Activated naive CD8-positive, alpha-beta T cell (primary cell): Measurements from ENCODE around the gene BDKRB2.

Source experiments
- H3K27ac Mint-ChIP-seq: one replicate; pipeline ENCODE4 v1.8.0; 2021; ENCODE audit warnings: mixed read lengths
- H3K27me3 Mint-ChIP-seq: one replicate; pipeline ENCODE4 v1.8.0; 2021; ENCODE audit warnings: mixed read lengths
- H3K36me3 Mint-ChIP-seq: one replicate; pipeline ENCODE4 v1.8.0; 2021; ENCODE audit warnings: mixed read lengths
- H3K4me1 Mint-ChIP-seq: one replicate; pipeline ENCODE4 v1.8.0; 2021; ENCODE audit warnings: low read depth, mixed read lengths
- H3K4me3 Mint-ChIP-seq: one replicate; pipeline ENCODE4 v1.8.0; 2021; ENCODE audit warnings: mild to moderate bottlenecking, mixed read lengths
- H3K9me3 Mint-ChIP-seq: one replicate; pipeline ENCODE4 v1.8.0; 2021; ENCODE audit warnings: low read depth, mixed read lengths

BDKRB2 gene

DNA sequence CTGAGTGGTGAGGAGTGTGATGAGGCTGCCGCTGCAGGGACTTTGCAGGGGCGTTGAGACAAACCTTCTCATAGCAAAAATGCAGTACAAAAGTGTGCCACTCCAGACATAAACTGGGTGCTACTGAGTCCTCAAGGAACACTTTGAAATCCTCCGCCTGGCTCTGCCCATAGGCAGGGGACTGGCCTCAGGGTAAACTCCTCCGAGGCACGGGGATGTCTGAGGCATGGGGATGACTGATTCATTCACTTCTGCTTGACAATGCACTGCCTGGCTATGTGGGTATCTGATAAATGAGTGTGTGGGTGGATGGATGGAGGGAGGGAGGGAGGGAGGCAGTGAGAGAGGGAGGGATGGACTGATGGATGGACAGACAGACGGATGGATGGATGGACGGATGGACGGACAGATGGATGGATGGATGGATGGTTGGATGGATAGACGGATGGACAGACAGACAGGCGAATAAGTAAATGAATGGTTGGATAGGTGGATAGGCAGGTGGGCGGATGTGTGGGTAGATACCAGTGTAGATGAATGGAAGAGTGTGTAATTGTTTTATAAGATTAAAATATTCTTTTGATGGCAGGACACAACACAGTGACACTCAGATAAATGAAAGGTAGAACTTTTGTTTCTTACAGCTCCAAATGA is 2.1 kb upstream of the BDKRB2 start:
- Mint-ChIP-seq H3K36me3 (no peaks in the 10 kb centered on the region), H3K9me3 (no peaks in the 10 kb centered on the region), H3K27ac (no peak overlapping the region), H3K27me3 (peaks cover 22% of the 10 kb centered on the region), H3K4me3 (no peak overlapping the region), H3K4me1 (peaks cover 15% of the 10 kb centered on the region)

GRCh38 chr14:96203116-96203515 is 1.5 kb upstream of the BDKRB2 start:
- Mint-ChIP-seq H3K4me3 (no peak overlapping the region), H3K36me3 (no peaks in the 10 kb centered on the region), H3K27ac (peak overlapping the region; percentile 41), H3K4me1 (peaks cover 15% of the 10 kb centered on the region), H3K27me3 (peaks cover 22% of the 10 kb centered on the region), H3K9me3 (no peaks in the 10 kb centered on the region)

- H3K27me3 Mint-ChIP-seq = peaks cover 22% of the 10 kb centered on the region
- peaks cover 11% of the 10 kb centered on the region for H3K4me1 Mint-ChIP-seq
- H3K9me3 Mint-ChIP-seq = no peaks in the 10 kb centered on the region
- H3K36me3 Mint-ChIP-seq = no peaks in the 10 kb centered on the region
- no peak overlapping the region for H3K27ac Mint-ChIP-seq
- H3K4me3 Mint-ChIP-seq = no peak overlapping the region
Measured at GRCh38 chr14:96203635-96204034, 1.0 kb upstream of the BDKRB2 start.

GRCh38 chr14:96205059-96205977 is 679 bp downstream of the BDKRB2 start:
- H3K4me1 Mint-ChIP-seq = peaks cover 4% of the 10 kb centered on the region
- H3K27ac Mint-ChIP-seq = no peak overlapping the region
- H3K4me3 Mint-ChIP-seq = no peak overlapping the region
- no peaks in the 10 kb centered on the region for H3K36me3 Mint-ChIP-seq
- H3K27me3 Mint-ChIP-seq = peaks cover 25% of the 10 kb centered on the region
- no peaks in the 10 kb centered on the region for H3K9me3 Mint-ChIP-seq

DNA sequence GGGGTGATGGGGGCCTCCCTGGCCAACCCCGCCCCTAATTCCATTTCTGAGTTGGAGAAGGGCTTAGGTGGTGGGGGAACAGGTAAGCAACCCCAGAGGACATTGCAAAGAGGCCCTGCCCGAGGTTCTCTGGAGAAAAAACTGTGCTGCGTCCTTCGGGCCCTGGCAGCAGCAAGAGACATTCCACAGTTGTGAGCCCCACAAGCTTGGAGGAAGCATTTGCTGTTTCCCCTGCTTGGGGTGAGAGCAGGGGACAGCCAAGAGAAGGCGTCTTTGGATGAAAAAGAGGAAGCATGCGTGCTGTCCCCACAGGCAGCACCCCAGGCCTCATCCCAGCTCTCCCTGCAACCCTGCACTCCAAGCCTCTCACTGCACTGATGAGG is 1.3 kb downstream of the BDKRB2 start:
- Mint-ChIP-seq H3K4me3 (no peak overlapping the region), H3K27me3 (peaks cover 25% of the 10 kb centered on the region), H3K9me3 (no peaks in the 10 kb centered on the region), H3K36me3 (no peaks in the 10 kb centered on the region), H3K4me1 (peaks cover 4% of the 10 kb centered on the region), H3K27ac (no peak overlapping the region)

GRCh38 chr14:96206461-96206860 is 1.8 kb downstream of the BDKRB2 start:
- no peaks in the 10 kb centered on the region for H3K9me3 Mint-ChIP-seq
- no peak overlapping the region for H3K4me3 Mint-ChIP-seq
- H3K36me3 Mint-ChIP-seq = no peaks in the 10 kb centered on the region
- peaks cover 25% of the 10 kb centered on the region for H3K27me3 Mint-ChIP-seq
- H3K27ac Mint-ChIP-seq = no peak overlapping the region
- peaks cover 4% of the 10 kb centered on the region for H3K4me1 Mint-ChIP-seq

GRCh38 chr14:96207686-96208085 is 3.0 kb downstream of the BDKRB2 start:
- peaks cover 4% of the 10 kb centered on the region for H3K9me3 Mint-ChIP-seq
- H3K36me3 Mint-ChIP-seq = no peaks in the 10 kb centered on the region
- H3K4me3 Mint-ChIP-seq = no peak overlapping the region
- H3K27ac Mint-ChIP-seq = no peak overlapping the region
- H3K27me3 Mint-ChIP-seq = peaks cover 18% of the 10 kb centered on the region
- peaks cover 4% of the 10 kb centered on the region for H3K4me1 Mint-ChIP-seq

GRCh38 chr14:96208739-96209138 is 4.1 kb downstream of the BDKRB2 start:
- Mint-ChIP-seq H3K4me3 (no peak overlapping the region), H3K27ac (no peak overlapping the region), H3K9me3 (peaks cover 4% of the 10 kb centered on the region), H3K4me1 (peaks cover 4% of the 10 kb centered on the region), H3K27me3 (peaks cover 9% of the 10 kb centered on the region), H3K36me3 (no peaks in the 10 kb centered on the region)

DNA sequence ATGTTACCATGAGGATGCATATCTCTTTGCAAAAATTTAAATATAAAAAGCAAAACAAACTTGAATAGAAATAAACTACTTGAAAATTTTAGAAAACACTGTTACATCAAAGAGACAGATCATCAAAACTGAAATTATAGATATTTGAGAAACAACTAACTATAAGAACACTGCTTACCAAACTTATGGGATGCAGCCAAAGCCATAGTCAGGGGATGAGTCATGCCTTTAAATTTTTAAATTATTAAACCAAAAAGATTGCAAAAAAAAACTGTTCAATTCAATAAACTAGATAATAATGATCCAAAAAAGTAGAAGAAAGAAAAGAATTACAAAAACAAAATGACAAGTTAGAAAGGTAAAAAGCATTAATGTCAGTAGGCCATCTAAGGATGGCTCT is 7.5 kb downstream of the BDKRB2 start:
- Mint-ChIP-seq H3K4me1 (no peaks in the 10 kb centered on the region), H3K9me3 (peaks cover 4% of the 10 kb centered on the region), H3K36me3 (no peaks in the 10 kb centered on the region)

GRCh38 chr14:96212896-96213295 is 8.3 kb downstream of the BDKRB2 start:
- H3K9me3 Mint-ChIP-seq = peaks cover 4% of the 10 kb centered on the region

More for the DNA sequence above, 7.5 kb downstream of the BDKRB2 start:
- H3K27ac Mint-ChIP-seq = no peak overlapping the region
- no peak overlapping the region for H3K4me3 Mint-ChIP-seq
- peaks cover 3% of the 10 kb centered on the region for H3K27me3 Mint-ChIP-seq

GRCh38 chr14:96213871-96214465 is 9.3 kb downstream of the BDKRB2 start:
- H3K4me3 Mint-ChIP-seq = no peak overlapping the region
- peaks cover 2% of the 10 kb centered on the region for H3K27me3 Mint-ChIP-seq
- no peaks in the 10 kb centered on the region for H3K36me3 Mint-ChIP-seq
- no peak overlapping the region for H3K27ac Mint-ChIP-seq
- H3K4me1 Mint-ChIP-seq = no peaks in the 10 kb centered on the region
- peaks cover 4% of the 10 kb centered on the region for H3K9me3 Mint-ChIP-seq

More at GRCh38 chr14:96212896-96213295, 8.3 kb downstream of the BDKRB2 start:
- no peak overlapping the region for H3K27ac Mint-ChIP-seq
- H3K4me1 Mint-ChIP-seq = no peaks in the 10 kb centered on the region
- H3K27me3 Mint-ChIP-seq = peaks cover 3% of the 10 kb centered on the region
- no peak overlapping the region for H3K4me3 Mint-ChIP-seq
- H3K36me3 Mint-ChIP-seq = no peaks in the 10 kb centered on the region

- H3K27ac Mint-ChIP-seq = no peak overlapping the region
- no peaks in the 10 kb centered on the region for H3K4me1 Mint-ChIP-seq
- no peak overlapping the region for H3K4me3 Mint-ChIP-seq
- H3K36me3 Mint-ChIP-seq = no peaks in the 10 kb centered on the region
- peaks cover 1% of the 10 kb centered on the region for H3K27me3 Mint-ChIP-seq
- H3K9me3 Mint-ChIP-seq = peaks cover 4% of the 10 kb centered on the region
Measured at GRCh38 chr14:96214793-96215192, 10.2 kb downstream of the BDKRB2 start.

- H3K4me1 Mint-ChIP-seq = no peaks in the 10 kb centered on the region
- H3K27ac Mint-ChIP-seq = no peak overlapping the region
- H3K4me3 Mint-ChIP-seq = no peak overlapping the region
- peaks cover 3% of the 10 kb centered on the region for H3K27me3 Mint-ChIP-seq
- H3K9me3 Mint-ChIP-seq = peaks cover 4% of the 10 kb centered on the region
- H3K36me3 Mint-ChIP-seq = no peaks in the 10 kb centered on the region
Measured at GRCh38 chr14:96215452-96216244, 11.0 kb downstream of the BDKRB2 start.

DNA sequence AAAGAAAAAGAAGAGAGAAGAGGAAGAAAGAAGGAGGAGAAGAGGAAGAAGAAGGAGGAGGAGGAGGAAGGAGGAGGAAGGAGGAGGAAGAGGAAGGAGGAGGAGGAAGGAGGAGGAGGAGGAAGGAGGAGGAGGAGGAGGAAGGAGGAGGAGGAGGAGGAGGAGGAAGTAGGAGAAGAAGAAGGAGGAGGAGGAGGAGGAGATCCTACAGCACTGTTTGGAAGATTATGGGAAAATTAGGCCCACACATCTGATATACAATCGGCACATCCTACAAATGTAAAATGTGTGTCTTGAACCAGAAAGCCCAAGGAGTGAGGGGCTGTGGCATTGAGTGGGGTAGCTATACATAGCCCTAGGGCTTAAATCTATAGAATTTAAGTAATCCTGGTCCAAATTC is 12.0 kb downstream of the BDKRB2 start:
- Mint-ChIP-seq H3K36me3 (no peaks in the 10 kb centered on the region), H3K27me3 (peaks cover 9% of the 10 kb centered on the region), H3K9me3 (peaks cover 4% of the 10 kb centered on the region), H3K27ac (no peak overlapping the region), H3K4me3 (no peak overlapping the region), H3K4me1 (no peaks in the 10 kb centered on the region)
